Mucosa of descending colon (tissue), 3 donors: Measurements from ENCODE around the gene THAP2. TPM values are rescaled to one million over a fixed set of nuclear protein-coding genes. Genes with fewer than 3 reads are reported as not detected.

Source experiments
- ATAC-seq: fragments of 200-7000 bp; cut with Tn5 transposase; one replicate; pipeline ENCODE4 v1.9.1; 2020; ENCODE audit warnings: mild to moderate bottlenecking, moderate library complexity
- DNase-seq, 3 donors: peaks; one replicate each; pipeline ENCODE4 v3.0.0-alpha.2; 2020
- H3K36me3 ChIP-seq: fragments of 200-600 bp; one replicate; pipeline ENCODE4 v1.8.0; 2021; ENCODE audit warnings: low read depth, mild to moderate bottlenecking
- H3K4me1 ChIP-seq: fragments of 200-600 bp; one replicate; pipeline ENCODE4 v1.8.0; 2021; ENCODE audit warnings: low read depth, mild to moderate bottlenecking
- H3K4me3 ChIP-seq: fragments of 200-600 bp; one replicate; pipeline ENCODE4 v1.8.0; 2021; ENCODE audit warnings: mild to moderate bottlenecking
- H3K9me3 ChIP-seq: fragments of 200-600 bp; one replicate; pipeline ENCODE4 v1.8.0; 2021; ENCODE audit warnings: mild to moderate bottlenecking
- CTCF ChIP-seq: fragments of 200-600 bp; IDR thresholded peaks from one replicate; pipeline ENCODE4 v1.8.0; 2022; ENCODE audit warnings: antibody characterized with exemption, mild to moderate bottlenecking
- intact Hi-C, 2 donors: fragments of 100-400 bp; cut with DNase I in 1 of 2; cut with micrococcal nuclease in 1 of 2; formaldehyde crosslinking; loops; one replicate each; pipeline versions ENCODE4 v1.11.0 to v1.11.1; 2022; cut with DNase I, micrococcal nuclease
- total RNA-seq, 3 donors: library from RNA; stranded (reverse); fragmentation: NEBNext Ultra II Directional in 2 of 3; extraction: Animal tissue kit (Norgen Biotek cat#: 25700) in 2 of 3; gene quantifications; one replicate each; pipeline versions ENCODE4 v1.2.1 to v1.2.4, GENCODE V29; 2021 to 2023
- donor health status: DM: no; HTN: no; CAD: no; lungs with moderate emphysema.
- donor health status: DM: no; HTN: no; CAD: no.
- donor health status: DM: no; HTN: yes; CAD: no.

Gene THAP2
- total RNA-seq, 3 donors from 2014 or later, result 3.2 to 4.6 (median 3.9) TPM

DNA sequence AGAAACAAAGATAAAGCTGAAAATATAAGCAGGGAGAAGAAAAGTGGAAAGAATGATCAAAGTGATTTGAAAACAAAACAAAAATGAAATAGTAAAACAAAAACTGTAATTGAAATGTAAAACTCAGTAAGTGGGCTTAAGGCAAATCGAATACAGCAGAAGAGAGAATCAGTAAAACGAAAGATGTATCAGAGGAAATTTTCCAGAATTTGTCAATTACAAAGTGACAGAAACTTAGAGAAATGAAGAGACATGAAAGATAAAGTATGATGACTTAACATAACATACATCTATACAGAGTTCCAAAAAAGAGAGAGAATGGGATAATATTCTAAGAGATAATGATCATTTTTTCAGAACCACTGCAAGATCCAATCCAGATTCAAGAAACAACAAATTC is 11.0 kb upstream of the THAP2 start:
- intact Hi-C loops, result no loop called here
- Histone ChIP-seq H3K4me3 (no peak overlapping the region), H3K36me3 (no peaks in the 10 kb centered on the region), H3K9me3 (no peaks in the 10 kb centered on the region), H3K4me1 (no peaks in the 10 kb centered on the region)
- ATAC-seq (no peak), DNase-seq (no peak)
- no peak for TF ChIP-seq CTCF

DNA sequence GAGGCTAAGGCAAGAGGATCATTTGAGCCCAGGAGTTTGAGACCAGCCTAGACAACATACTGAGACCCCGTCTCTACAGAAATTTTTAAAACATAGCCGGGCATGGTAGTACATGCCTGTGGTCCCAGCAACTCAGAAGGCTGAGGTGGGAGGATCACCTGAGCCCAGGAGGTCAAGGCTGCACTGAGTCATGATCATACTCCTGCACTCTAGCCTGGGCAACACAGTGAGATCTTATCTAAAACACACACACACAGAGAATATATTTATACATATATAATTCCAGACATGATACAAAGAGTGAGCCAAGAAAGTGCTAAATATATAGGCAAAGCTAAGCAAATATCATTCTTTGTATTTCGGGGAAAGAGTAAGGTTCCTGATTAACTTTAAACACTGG is 9.9 kb upstream of the THAP2 start:
- H3K4me1 ChIP-seq, result no peaks in the 10 kb centered on the region
- ATAC-seq, result no peak
- no peak for TF ChIP-seq CTCF
- no peaks in the 10 kb centered on the region for H3K9me3 ChIP-seq
- intact Hi-C loops, result no loop called here
- peak in 1 of 3 donors; percentile 11 for DNase-seq
- no peak overlapping the region for H3K4me3 ChIP-seq
- H3K36me3 ChIP-seq, result no peaks in the 10 kb centered on the region

GRCh38 chr12:71655495-71655894 is 8.6 kb upstream of the THAP2 start:
- ATAC-seq (no peak), DNase-seq (no peak)
- no peaks in the 10 kb centered on the region for H3K4me1 ChIP-seq
- intact Hi-C loops, result no loop called here
- H3K4me3 ChIP-seq, result no peak overlapping the region
- no peaks in the 10 kb centered on the region for H3K9me3 ChIP-seq
- no peaks in the 10 kb centered on the region for H3K36me3 ChIP-seq
- no peak for TF ChIP-seq CTCF

GRCh38 chr12:71655907-71656306 is 8.2 kb upstream of the THAP2 start:
- intact Hi-C loops, result no loop called here
- Histone ChIP-seq H3K4me1 (no peaks in the 10 kb centered on the region), H3K36me3 (no peaks in the 10 kb centered on the region), H3K4me3 (no peak overlapping the region), H3K9me3 (no peaks in the 10 kb centered on the region)
- DNase-seq, result no peak
- ATAC-seq, result no peak
- TF ChIP-seq CTCF, result no peak

DNA sequence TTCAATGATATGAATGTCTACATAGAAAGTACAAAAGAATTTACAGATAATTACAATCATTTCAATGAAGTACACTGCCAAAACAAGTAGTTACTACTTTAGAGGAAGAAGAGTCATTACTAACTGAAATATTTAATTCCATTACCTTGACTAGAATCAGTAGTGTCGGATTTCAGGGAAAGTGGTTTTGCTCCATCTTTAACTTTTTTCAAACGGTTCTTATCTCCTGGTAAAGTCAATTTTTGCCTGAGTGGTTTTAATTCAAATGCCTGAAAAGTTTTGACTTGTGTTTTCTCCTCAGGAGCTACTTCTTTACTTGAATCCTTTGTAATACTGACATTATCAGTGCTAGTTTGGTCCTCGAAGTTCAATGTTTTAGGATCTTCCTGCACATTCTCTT is 7.4 kb upstream of the THAP2 start:
- no peaks in the 10 kb centered on the region for H3K36me3 ChIP-seq
- no peaks in the 10 kb centered on the region for H3K9me3 ChIP-seq
- intact Hi-C loops, result no loop called here
- peaks cover 8% of the 10 kb centered on the region for H3K4me1 ChIP-seq
- DNase-seq, result no peak
- TF ChIP-seq CTCF, result no peak
- H3K4me3 ChIP-seq, result no peak overlapping the region
- no peak for ATAC-seq

DNA sequence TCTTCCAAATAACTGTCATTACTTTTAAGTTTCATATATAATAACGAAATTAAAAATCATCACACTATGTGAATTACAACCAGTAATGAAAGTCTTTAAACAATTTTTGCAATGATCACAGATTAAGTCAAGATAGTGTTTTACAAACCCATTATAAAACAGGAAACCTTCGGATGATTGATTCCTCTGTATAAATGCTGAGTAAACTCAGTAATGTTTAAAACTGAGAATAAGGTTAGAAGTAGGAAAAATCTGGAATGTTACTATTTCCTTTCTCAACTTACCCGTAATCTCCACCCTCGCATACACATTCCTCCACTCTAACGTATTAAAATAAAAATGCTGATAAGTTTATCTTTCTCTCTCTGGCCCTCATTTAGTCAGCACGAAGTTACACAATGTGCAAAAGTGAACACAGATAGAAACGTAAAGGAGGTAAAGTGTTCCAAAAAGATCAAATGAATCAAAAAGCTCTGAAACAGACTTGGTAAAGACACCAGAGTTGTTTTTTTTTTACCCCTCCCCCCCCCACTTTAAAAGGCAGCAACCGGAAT is 2.0 kb upstream of the THAP2 start:
- ATAC-seq, result no peak
- no peak for TF ChIP-seq CTCF
- intact Hi-C loops, result no loop called here
- no peak for DNase-seq
- peaks cover 23% of the 10 kb centered on the region for H3K4me1 ChIP-seq
- peak overlapping the region; percentile 76 for H3K4me3 ChIP-seq
- H3K9me3 ChIP-seq, result no peaks in the 10 kb centered on the region
- H3K36me3 ChIP-seq, result no peaks in the 10 kb centered on the region
